ENCODE measurements around the gene SLC34A1.
"Not testable (repeated sequence)": the region's sequence is repeated elsewhere in the genome, so short reads cannot be mapped to it uniquely, and the experiment has no call there.

The SLC34A1 gene

DNA sequence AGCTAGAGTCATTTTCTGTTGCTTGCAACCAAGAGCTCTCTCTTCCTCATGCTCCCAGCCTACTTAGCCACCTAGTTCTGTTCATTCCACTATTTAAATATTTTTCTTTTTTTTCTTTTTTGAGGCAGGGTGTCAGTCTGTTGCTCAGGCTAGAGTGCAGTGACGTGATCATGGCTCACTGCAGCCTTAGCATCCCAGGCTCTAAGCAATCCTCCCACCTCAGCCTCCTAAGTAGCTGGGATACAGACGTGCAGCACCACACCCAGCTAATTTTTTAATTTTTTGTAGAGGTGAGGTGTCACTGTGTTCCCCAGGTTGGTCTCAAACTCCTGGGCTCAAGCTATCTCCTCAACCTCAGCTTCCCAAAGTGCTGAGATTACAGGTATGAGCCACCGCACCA is 30.2 kb downstream of the SLC34A1 start:
- DNase-seq, result no peak

DNA sequence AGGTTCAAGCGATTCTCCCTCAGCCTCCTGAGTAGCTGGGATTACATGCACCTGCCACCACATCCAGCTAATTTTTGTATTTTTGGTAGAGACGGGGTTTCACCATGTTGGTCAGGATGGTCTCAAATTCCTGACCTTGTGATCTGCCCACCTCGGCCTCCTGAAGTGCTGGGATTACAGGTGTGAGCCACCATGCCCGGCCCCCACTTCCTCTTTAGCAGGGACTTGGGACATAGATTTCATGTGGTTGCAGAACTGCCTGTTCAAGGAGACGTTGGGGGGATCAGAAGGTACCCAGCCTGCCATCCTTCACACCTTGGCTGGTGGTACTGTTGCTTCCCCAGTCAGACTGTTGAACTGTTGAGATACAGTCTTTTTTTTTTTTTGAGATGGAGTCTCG is 32.8 kb downstream of the SLC34A1 start:
- not testable (repeated sequence) for DNase-seq

GRCh38 chr5:177419046-177419445 is 34.8 kb downstream of the SLC34A1 start:
- no peak for DNase-seq

GRCh38 chr5:177420472-177420871 is 36.2 kb downstream of the SLC34A1 start:
- not testable (repeated sequence) for DNase-seq

GRCh38 chr5:177421062-177421798 is 37.0 kb downstream of the SLC34A1 start:
- DNase-seq, result no peak

DNA sequence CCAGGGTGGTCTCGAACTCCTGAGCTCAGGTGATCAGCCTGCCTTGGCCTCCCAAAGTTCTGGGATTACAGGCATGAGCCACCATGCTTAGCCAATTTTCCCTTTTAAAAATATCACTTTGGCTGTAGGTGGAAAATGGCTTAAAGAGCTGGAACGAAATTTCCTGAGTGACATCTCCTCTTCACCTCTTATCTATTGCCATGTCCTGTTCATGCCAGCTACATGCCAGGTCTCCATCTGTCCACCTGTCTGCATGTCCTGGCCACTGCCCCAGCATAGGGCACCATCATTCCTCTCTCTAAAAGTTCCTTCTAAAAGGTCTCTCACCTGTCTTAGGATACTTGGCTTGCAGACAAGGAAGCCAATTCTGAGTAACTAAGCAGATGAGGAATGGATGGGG is 39.4 kb downstream of the SLC34A1 start:
- no peak for DNase-seq

- no peak for DNase-seq
Observed at GRCh38 chr5:177425196-177425800, 41.1 kb downstream of the SLC34A1 start.

GRCh38 chr5:177425801-177426565 is 41.7 kb downstream of the SLC34A1 start:
- peak; percentile 100 for DNase-seq

DNA sequence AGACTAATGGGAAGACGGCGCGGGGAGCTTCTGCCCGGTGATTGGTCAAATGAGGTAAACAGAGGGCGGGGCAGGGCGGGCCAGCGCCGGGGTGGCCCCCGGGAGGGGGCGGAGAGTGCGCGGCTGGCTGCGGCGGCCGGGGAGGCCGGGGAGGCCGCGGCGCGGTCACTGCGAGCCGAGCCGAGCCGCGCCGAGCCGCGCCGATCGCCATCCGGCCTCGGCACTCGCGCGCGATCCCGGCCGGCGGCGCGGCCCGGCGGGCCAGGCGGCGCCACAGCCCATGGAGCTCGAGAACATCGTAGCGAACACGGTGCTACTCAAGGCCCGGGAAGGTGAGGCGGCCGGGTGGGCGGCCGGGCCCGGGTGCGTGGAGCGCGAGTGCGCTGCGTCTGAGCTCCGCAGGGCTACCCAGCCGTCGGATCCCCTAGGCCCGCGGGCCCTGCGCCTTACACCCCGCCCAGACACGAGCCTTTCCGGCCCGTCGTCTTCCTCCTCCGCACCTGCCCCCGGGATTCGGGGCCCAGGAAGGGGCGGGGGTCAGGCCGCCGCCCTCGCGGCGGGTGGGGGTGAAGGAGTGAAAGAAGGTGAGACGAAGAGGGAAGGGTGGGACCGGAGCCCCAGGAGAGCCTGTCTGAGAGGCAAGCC is 42.5 kb downstream of the SLC34A1 start, which contains the start of gene GRK6:
Gene GRK6, plus strand, starts transcription at position 111 of the 645 bp plus-strand sequence. Its CDS starts 170 bp downstream, at position 281.
- DNase-seq, result peak; percentile 58

- DNase-seq, result no peak
Observed at GRCh38 chr5:177427211-177427822, 43.1 kb downstream of the SLC34A1 start.

DNA sequence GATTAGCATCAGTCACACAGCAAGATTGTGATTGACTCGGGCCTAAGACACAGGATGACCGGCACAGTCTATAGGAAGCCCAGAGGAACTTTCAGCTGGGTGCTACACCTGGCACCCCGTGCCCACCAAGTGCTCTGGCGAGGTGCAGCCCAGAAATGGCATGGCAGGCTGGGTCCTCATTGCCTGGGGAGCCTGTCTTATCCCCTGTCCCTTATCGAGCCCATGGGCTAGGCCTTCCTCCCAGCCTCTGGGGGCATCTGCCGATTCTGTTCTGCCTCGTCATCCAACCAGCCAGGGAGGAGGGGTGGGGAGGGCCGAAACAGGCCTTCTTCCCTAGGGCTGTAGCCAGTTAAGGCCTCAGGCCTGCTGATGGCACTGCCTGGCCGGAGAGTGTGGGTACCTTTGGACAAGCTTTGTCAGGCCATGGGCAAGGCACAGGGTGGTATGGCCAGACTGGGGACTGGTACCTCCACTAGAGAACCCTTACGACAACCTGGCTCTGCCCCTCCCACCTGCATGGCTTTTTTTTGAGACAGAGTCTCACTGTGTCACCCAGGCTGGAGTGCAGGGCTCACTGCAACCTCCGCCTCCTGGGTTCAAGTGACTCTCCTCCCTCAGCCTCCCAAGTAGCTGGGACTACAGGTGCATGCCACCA is 43.8 kb downstream of the SLC34A1 start:
- peak; percentile 27 for DNase-seq

GRCh38 chr5:177428574-177429217 is 44.5 kb downstream of the SLC34A1 start:
- no peak for DNase-seq

DNA sequence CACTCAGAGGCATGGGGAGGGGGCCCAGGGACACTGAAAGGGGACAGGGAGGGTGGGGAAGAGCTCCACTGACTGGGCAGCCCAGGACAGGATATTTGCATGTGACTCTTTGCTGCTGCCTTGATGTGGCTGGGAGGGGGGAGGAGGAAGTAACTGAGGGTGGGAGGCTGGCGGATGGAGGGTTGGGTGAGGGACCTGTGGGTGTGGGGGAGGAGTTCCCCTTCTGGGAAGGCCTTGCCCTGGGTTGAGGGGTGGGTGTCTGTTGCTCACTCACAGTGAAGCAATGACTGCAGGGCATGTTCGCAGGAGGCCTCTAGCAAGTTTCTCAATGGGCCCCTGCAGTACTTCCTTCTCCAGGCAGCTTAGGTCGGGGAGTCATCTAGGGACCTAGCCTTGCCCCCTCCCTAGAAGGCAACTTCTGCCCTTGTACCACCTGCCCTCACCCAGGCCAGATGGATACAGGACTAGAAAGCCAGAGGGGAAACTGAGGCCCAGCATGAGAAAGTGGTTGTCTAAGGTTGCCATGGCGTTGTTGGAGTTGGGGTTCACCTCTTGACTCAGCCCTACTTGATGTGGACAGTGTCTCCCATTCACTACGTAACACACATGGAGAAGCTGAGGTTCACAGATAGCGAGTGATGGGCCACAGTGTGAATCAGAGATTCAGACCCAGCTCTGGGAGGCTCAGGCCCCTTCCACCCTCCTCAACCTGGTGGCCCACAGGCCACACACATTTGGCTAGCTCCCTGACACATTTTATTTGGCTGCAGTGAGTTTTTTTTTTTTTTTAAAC is 45.2 kb downstream of the SLC34A1 start:
- peak; percentile 92 for DNase-seq

DNA sequence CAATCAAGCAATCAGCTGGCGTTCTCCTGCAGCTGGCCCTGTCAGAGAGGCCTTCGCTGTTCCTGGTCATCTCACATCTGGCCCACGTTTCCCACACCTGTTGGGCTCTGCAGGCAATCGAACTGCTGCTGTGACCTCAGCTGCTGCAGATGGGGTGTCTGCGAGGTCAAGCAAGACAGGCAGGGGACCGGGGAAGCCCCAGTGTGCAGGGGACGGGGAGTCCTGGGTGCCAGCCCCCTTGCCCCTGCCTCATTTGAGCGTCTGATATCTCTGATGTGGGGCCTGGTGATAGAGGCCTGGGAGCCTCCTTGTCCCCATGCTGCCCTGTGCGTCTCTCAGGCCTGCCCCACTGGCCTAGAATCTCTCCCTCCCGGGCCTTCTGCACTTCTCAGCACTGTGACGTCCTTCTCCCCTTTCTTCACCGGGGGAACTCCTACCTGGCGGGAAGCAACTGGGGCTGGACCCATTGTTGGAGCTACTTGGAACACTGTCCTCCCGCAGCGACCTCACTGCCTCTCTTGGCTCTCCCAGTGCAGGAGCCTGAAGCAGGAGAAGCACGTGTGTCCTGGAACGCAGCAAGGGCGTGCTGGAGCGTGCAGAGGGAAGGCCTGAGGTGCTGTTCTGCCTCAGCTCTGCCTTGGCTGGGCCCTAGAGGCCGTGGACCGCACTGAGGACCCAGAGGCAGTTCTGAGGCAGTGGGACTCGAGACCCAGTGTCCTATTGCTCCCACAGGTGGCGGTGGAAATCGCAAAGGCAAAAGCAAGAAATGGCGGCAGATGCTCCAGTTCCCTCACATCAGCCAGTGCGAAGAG is 46.1 kb downstream of the SLC34A1 start:
- DNase-seq, result no peak

GRCh38 chr5:177430972-177431316 is 46.7 kb downstream of the SLC34A1 start:
- no peak for DNase-seq

DNA sequence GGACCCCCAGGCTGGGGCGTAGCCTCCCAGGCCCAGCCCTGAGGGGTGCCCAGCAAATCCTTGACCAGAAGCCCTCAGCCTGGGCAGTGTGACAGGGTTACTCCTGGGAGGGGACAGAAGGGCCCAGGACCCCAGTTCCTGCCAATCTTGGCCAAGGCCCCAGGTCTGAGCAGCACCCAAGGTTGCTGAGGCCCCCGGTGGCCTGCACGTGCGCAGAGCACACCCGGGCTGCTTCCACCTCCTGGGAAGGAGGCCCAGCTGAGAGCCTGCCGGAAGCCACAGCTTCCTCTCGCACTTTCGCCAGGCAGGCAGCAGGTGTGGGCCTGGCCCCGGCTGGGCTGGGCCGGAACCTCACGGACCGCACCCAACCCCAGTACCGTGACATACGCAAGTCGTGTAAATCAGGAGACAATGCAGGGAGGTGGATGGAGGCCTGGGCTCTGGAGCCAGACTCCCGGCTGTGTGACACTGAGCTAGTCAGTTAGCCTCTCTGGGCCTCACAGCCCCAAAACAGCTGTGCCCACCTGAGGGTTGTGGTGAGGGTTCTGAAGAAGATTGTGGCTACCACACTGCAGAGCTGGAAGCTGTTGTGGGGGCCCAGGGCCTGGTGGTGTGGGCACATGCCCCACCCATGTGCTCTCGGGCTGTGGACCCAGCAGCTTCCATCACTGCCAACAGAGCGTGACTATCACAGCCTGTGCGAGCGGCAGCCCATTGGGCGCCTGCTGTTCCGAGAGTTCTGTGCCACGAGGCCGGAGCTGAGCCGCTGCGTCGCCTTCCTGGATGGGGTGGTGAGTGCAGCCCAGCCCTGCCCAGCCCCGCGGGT is 47.3 kb downstream of the SLC34A1 start:
- peak; percentile 74 for DNase-seq

GRCh38 chr5:177432143-177432838 is 48.1 kb downstream of the SLC34A1 start:
- peak; percentile 63 for DNase-seq
